ENCODE measurements around the gene ZFPM1. TPM values are rescaled to one million over a fixed set of nuclear protein-coding genes. Genes with fewer than 3 reads are reported as not detected.

ZFPM1 gene
- total RNA-seq, 2 experiments from 2014 or later: 2.1 to 14.2 TPM

DNA sequence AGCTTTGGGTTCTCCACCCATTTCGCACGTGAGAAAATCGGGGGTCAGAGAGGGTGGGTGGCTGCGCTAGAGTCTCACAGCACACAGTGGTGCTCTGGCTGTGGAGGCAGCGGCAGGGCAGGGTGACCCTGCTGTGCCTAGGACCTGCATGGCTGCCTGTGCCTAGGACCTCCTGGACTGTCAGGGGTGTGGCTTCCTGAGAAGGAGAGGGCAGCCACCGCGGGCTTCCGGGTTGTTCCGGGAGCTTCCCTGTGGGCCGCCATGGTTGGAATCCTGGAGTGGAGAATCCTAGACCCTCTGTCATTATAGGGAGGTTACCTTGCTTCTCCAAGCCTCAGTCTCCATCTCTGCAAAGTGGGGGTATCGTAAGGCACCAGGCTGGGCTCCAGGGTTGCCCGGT is 9.3 kb downstream of the ZFPM1 start:
- Histone ChIP-seq H3K4me3 (ENCODE audit: low read depth, low read length, poor library complexity, severe bottlenecking) (no peak overlapping the region), H3K4me2 (ENCODE audit: low read length) (no peak overlapping the region), H3K27ac (ENCODE audit: low read depth, low read length, poor library complexity, severe bottlenecking) (no peak overlapping the region), H3K4me1 (ENCODE audit: insufficient read depth, low read length, poor library complexity, severe bottlenecking) (peaks cover 9% of the 10 kb centered on the region), H3K36me3 (ENCODE audit: insufficient read depth, low read length) (no peaks in the 10 kb centered on the region), H3K9me3 (ENCODE audit: low read length) (no peaks in the 10 kb centered on the region), H3K79me2 (ENCODE audit: insufficient read depth, low read depth, low read length) (no peaks in the 10 kb centered on the region), H3K9me2 (ENCODE audit: insufficient read depth, low read length) (no peaks in the 10 kb centered on the region), H4K20me1 (ENCODE audit: insufficient read depth, low read length) (no peaks in the 10 kb centered on the region; the same call in 1 of the 2 replicates), H2AFZ (ENCODE audit: low read length) (no peak overlapping the region)
- CTCF ChIA-PET (ENCODE audit: unreplicated experiment): interaction anchor here (0.6 kb wide), 1 partner anchor 17 kb away, joined by 3 read pairs; no protein-coding TSS in a partner anchor
- POLR2A ChIA-PET: no interaction called here
- intact Hi-C loops (cut with micrococcal nuclease; ENCODE audit: unreplicated experiment): no loop called here
- no peak for DNase-seq (ENCODE audit: low spot score)
- no TSS peak for BruUV-seq (replicated peaks)
- no peak for TF ChIP-seq EZH2phosphoT487 (IDR thresholded peaks at IDR 0.05; ENCODE audit: borderline replicate concordance, low read depth, low read length)
- TF ChIP-seq, protein P1, sequence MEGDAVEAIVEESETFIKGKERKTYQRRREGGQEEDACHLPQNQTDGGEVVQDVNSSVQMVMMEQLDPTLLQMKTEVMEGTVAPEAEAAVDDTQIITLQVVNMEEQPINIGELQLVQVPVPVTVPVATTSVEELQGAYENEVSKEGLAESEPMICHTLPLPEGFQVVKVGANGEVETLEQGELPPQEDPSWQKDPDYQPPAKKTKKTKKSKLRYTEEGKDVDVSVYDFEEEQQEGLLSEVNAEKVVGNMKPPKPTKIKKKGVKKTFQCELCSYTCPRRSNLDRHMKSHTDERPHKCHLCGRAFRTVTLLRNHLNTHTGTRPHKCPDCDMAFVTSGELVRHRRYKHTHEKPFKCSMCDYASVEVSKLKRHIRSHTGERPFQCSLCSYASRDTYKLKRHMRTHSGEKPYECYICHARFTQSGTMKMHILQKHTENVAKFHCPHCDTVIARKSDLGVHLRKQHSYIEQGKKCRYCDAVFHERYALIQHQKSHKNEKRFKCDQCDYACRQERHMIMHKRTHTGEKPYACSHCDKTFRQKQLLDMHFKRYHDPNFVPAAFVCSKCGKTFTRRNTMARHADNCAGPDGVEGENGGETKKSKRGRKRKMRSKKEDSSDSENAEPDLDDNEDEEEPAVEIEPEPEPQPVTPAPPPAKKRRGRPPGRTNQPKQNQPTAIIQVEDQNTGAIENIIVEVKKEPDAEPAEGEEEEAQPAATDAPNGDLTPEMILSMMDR (conservative IDR thresholded peaks at IDR 0.05; ENCODE audit: low read length): no peak

DNA sequence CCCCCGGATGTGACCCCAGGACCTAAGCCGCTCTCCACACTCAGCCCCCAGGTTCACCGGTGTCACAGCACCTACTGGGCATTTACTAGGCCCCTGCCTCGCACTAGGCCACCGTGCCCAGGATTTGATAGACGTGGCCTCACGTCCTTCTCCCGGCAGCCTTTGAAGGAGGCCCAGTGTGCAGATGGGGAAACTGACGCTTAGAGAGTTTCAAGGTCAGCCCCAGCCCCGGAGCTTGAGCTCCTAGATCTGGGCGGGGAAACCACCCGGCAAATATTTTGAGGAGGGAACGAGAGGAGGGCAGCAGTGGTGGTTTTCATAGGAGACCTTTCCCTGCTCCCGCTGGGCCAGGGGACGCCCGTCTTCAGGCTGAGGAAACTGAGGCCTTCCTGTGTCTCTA is 10.3 kb downstream of the ZFPM1 start:
- no peaks in the 10 kb centered on the region for H3K79me2 ChIP-seq (ENCODE audit: insufficient read depth, low read depth, low read length)

More for the DNA sequence above, 10.3 kb downstream of the ZFPM1 start:
- Histone ChIP-seq H3K9me3 (ENCODE audit: low read length) (no peaks in the 10 kb centered on the region), H3K36me3 (ENCODE audit: insufficient read depth, low read length) (no peaks in the 10 kb centered on the region), H3K4me2 (ENCODE audit: low read length) (no peak overlapping the region), H3K4me1 (ENCODE audit: insufficient read depth, low read length, poor library complexity, severe bottlenecking) (peaks cover 8% of the 10 kb centered on the region), H2AFZ (ENCODE audit: low read length) (no peak overlapping the region), H4K20me1 (ENCODE audit: insufficient read depth, low read length) (no peaks in the 10 kb centered on the region; the same call in 1 of the 2 replicates), H3K9me2 (ENCODE audit: insufficient read depth, low read length) (no peaks in the 10 kb centered on the region), H3K4me3 (ENCODE audit: low read depth, low read length, poor library complexity, severe bottlenecking) (no peak overlapping the region), H3K27ac (ENCODE audit: low read depth, low read length, poor library complexity, severe bottlenecking) (no peak overlapping the region)
- no TSS peak for BruUV-seq (replicated peaks)
- ChIA-PET CTCF (ENCODE audit: unreplicated experiment) (no interaction called here), POLR2A (no interaction called here)
- TF ChIP-seq, protein P1 (conservative IDR thresholded peaks at IDR 0.05; ENCODE audit: low read length): no peak
- TF ChIP-seq EZH2phosphoT487 (IDR thresholded peaks at IDR 0.05; ENCODE audit: borderline replicate concordance, low read depth, low read length): no peak
- intact Hi-C loops (cut with micrococcal nuclease; ENCODE audit: unreplicated experiment): no loop called here
- no peak for DNase-seq (ENCODE audit: low spot score)

Measured in OCI-LY7 (cell line).